HG03354 (cell line): ENCODE data around the gene TAS1R2.

Experiments used
- ATAC-seq: cut with Tn5 transposase; IDR thresholded peaks from one replicate; pipeline ENCODE4 v1.9.1; 2021; ENCODE audit warnings: mild to moderate bottlenecking; ENCODE audit not compliant: unreplicated experiment, poor library complexity, severe bottlenecking

TAS1R2 gene

GRCh38 chr1:18884727-18885126, 25.3 kb upstream of the TAS1R2 start:
- no peak for ATAC-seq

GRCh38 chr1:18884419-18884717, 24.9 kb upstream of the TAS1R2 start:
- ATAC-seq = no peak

DNA sequence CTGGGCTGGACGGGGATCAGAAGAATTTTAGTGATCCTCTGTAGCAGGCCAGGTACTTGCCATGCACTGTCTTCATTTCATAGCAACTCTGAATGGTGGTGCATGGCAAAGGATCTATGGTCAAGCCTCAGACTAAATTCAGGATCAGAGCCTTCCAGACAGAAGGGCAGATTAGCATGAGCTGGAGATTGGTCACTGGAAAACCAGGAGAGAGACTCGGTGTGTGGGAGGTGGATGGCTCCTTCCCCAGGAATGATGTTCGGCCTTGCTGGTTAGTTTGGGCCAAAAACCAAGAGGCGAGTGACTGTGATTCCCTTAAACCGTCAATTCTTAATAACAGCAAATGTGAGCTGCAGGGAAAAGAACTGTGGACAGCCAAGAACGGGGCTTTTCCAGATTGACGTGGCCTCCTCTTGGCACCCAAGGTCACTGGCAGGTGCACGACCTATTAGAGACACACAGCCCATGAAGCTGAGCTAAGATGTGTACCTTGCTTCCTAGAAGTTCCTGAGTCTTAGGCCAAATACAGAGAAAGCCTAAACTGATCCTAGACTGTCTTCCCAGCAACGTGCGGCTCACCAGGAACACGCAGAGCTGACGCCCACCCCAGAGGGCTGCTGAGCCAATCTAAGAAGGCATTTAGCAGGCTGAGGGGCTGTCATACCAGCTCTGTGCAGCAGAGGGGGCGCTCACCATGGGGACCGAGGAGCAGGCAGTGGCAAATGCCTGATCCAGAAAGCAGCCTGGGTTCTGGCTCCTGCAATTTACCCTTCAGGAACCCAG, 24.4 kb upstream of the TAS1R2 start:
- ATAC-seq = no peak

- ATAC-seq = no peak
Observed at GRCh38 chr1:18883079-18883478, 23.6 kb upstream of the TAS1R2 start.

DNA sequence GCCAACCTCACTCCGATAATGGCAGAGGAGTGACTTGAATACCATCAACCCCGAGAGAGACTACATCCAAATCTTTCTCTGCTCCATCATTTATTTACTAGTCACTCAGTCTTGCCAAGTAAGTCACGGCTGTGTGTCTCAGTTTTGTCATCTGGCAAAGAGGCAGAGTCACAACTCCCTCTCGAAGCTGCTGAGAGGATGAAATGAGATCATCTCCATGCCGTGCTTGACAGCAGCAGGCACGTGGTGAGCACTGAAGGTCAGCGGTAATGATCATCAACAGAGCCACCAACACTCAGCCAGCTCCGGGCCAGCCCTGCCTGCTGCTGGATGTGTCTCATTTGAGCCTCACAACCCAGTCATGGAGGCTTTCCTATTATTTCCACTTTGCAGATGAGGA, 23.0 kb upstream of the TAS1R2 start:
- no peak for ATAC-seq

GRCh38 chr1:18881642-18882431, 22.4 kb upstream of the TAS1R2 start:
- no peak for ATAC-seq

- ATAC-seq = no peak
Observed at GRCh38 chr1:18881164-18881563, 21.7 kb upstream of the TAS1R2 start.

DNA sequence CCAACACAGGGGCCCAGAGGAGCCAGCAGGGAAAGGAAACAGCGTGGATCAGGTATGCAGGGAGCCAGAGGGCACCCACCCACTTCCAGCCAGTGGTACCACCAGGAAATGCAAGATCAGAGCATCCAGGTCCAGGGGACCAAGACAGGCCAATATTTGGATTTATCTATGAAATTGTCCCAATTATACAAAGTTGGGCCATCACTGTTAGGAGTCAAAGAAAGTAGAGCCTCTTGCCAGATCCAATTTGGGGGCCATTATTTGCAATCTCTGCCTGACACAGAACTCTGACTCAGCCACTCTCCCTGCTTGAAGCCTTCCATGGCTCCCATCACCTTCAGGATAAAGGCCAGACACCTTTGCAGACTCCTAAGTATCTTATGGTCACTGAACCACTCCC, 21.1 kb upstream of the TAS1R2 start:
- ATAC-seq = no peak

- no peak for ATAC-seq
Observed at GRCh38 chr1:18879791-18880309, 20.4 kb upstream of the TAS1R2 start.

GRCh38 chr1:18879215-18879790, 19.8 kb upstream of the TAS1R2 start:
- no peak for ATAC-seq

GRCh38 chr1:18878538-18879214, 19.2 kb upstream of the TAS1R2 start:
- ATAC-seq = no peak

- no peak for ATAC-seq
Observed at GRCh38 chr1:18877282-18877681, 17.8 kb upstream of the TAS1R2 start.

GRCh38 chr1:18876210-18876609, 16.8 kb upstream of the TAS1R2 start:
- no peak for ATAC-seq

DNA sequence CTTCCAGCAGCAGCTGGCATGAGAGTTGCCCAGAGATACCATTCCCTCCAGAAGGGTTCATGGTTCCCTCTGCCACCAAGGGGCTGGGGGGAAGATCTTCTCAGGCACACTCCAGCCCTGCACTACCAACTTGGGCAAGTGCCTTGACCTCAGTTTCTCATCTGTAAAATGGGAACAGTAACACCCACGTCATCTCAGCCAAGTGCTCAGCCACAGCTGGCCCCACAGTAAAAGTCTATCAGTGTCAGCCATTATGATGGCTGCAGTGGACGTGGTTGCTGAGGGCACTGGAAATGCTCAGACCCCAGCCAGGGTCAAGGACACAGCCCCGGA, 16.3 kb upstream of the TAS1R2 start:
- ATAC-seq = no peak

- ATAC-seq = no peak
Observed at GRCh38 chr1:18875107-18875795, 15.8 kb upstream of the TAS1R2 start.

GRCh38 chr1:18874600-18874999, 15.1 kb upstream of the TAS1R2 start:
- no peak for ATAC-seq

- ATAC-seq = no peak
Observed at GRCh38 chr1:18874036-18874435, 14.6 kb upstream of the TAS1R2 start.

DNA sequence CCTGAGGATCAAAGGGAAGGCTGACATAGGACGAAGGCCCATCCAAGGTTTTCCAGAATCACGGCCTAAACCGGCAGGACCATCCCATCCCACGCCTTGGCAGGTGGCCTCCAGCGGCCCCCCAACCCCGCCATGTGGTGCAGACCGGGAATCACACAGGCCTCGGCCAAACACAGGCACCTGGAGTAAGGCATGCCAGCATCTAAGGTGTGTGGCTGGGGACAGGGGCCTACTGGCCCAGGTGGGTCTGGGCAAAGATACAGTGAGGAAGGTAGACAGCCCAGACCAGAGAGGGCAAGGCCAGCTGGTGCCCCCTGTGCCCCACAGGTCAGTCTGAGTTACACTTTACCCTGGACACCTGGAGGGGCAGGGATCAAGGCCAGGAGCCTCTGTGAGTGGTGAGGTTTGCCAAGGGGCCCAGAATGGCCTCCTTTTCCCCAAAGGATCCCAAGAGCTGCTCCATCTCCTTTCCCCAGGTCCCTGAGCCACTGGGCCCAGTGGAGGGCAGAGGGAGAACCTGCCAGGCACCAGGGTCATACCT, 12.7 kb upstream of the TAS1R2 start:
- no peak for ATAC-seq

GRCh38 chr1:18871401-18872070, 12.1 kb upstream of the TAS1R2 start:
- no peak for ATAC-seq
